PC-3 (cell line): ENCODE data around the gene TRIM62. TPM values are rescaled to one million over a fixed set of nuclear protein-coding genes. Genes with fewer than 3 reads are reported as not detected.
A peak's percentile ranks its signal among the peaks of the same experiment; 100 is the strongest.
"Not testable (repeated sequence)": the region's sequence is repeated elsewhere in the genome, so short reads cannot be mapped to it uniquely, and the experiment has no call there.

ENCODE experiments used
- ATAC-seq: fragments of 200-7000 bp; cut with Tn5 transposase; 2 replicates; pipeline ENCODE4 v1.9.1; 2020; ENCODE audit warnings: mild to moderate bottlenecking, moderate library complexity
- BruUV-seq: library from RNA; stranded (reverse); fragments of 400-500 nt; replicated peaks from 2 replicates; lab custom pipeline; 2021; lab: Mats Ljungman, UMichigan
- CTCF ChIA-PET: fragments of 300-600 bp; sonication (Branson Sonifier 250); formaldehyde crosslinking; loops from one replicate; lab custom pipeline; 2022; ENCODE audit warnings: antibody characterized with exemption; lab: Charles Lee
- POLR2A ChIA-PET: fragments of 300-600 bp; sonication (Branson Sonifier 250); formaldehyde crosslinking; loops from one replicate; lab custom pipeline; 2022; ENCODE audit warnings: antibody characterized with exemption; ENCODE audit not compliant: unreplicated experiment; lab: Charles Lee
- DNase-seq: peaks from one replicate; pipeline ENCODE4 v3.0.0-alpha.2; 2015
- H2AFZ ChIP-seq: fragments of 300-600 bp; sonication (generic); 2 replicates; pipeline ENCODE4 v1.6.0; 2016; ENCODE audit warnings: antibody characterized with exemption, low read length
- H3F3A ChIP-seq: fragments of 300-600 bp; sonication (generic); one replicate; pipeline ENCODE4 v1.6.0; 2017; ENCODE audit warnings: antibody characterized with exemption, low read length, control low read depth, mild to moderate bottlenecking; ENCODE audit not compliant: unreplicated experiment
- H3K27ac ChIP-seq: fragments of 300-600 bp; sonication (generic); 2 replicates; pipeline ENCODE4 v1.5.1; 2016; ENCODE audit warnings: mild to moderate bottlenecking, low read length
- H3K27me3 ChIP-seq: fragments of 300-600 bp; sonication (generic); 2 replicates; pipeline ENCODE4 v1.6.1; 2016; ENCODE audit warnings: low read length, mixed read lengths
- H3K36me3 ChIP-seq: fragments of 300-600 bp; sonication (generic); 2 replicates; pipeline ENCODE4 v1.6.1; 2016; ENCODE audit warnings: low read depth, mixed run types, low read length, mixed read lengths
- H3K4me1 ChIP-seq: fragments of 300-600 bp; sonication (generic); 2 replicates; pipeline ENCODE4 v1.5.1; 2016; ENCODE audit warnings: low read length; ENCODE audit not compliant: insufficient read depth
- H3K4me2 ChIP-seq: fragments of 300-600 bp; sonication (generic); 2 replicates; pipeline ENCODE4 v1.6.0; 2016; ENCODE audit warnings: low read length
- H3K4me3 ChIP-seq: fragments of 300-600 bp; sonication (generic); 2 replicates; pipeline ENCODE4 v1.5.1; 2016; ENCODE audit warnings: mild to moderate bottlenecking, low read length, mixed read lengths
- H3K79me2 ChIP-seq: fragments of 300-600 bp; sonication (generic); 2 replicates; pipeline ENCODE4 v1.6.1; 2017; ENCODE audit warnings: low read length, mixed read lengths
- H3K9ac ChIP-seq: fragments of 300-600 bp; sonication (generic); 2 replicates; pipeline ENCODE4 v1.6.0; 2016; ENCODE audit warnings: mild to moderate bottlenecking, low read length
- H3K9me2 ChIP-seq: fragments of 300-600 bp; sonication (generic); replicated peaks from 2 replicates; pipeline ENCODE4 v1.6.1; 2016; ENCODE audit warnings: mixed run types, low read length, mixed read lengths
- H3K9me3 ChIP-seq: fragments of 300-600 bp; sonication (generic); 2 replicates; pipeline ENCODE4 v1.6.1; 2016; ENCODE audit warnings: low read length, mixed read lengths
- H4K20me1 ChIP-seq: fragments of 300-600 bp; sonication (generic); 2 replicates; pipeline ENCODE4 v1.6.1; 2016; ENCODE audit warnings: low read length, mixed read lengths
- CTCF ChIP-seq: fragments of 300-600 bp; sonication (generic); conservative IDR thresholded peaks from 2 replicates; pipeline ENCODE4 v1.5.1; 2017; ENCODE audit warnings: antibody characterized with exemption, low read depth, mild to moderate bottlenecking, low read length
- EZH2 ChIP-seq: fragments of 300-600 bp; sonication (generic); IDR thresholded peaks from one replicate; pipeline ENCODE4 v1.6.1; 2017; ENCODE audit warnings: antibody characterized with exemption, mild to moderate bottlenecking, low read length; ENCODE audit not compliant: unreplicated experiment
- EZH2phosphoT487 ChIP-seq: fragments of 300-600 bp; sonication (generic); IDR thresholded peaks from 2 replicates; pipeline ENCODE4 v1.6.1; 2018; ENCODE audit warnings: mild to moderate bottlenecking, antibody characterized with exemption, low read length, borderline replicate concordance
- intact Hi-C: fragments of 100-400 bp; cut with micrococcal nuclease; formaldehyde crosslinking; loops from 2 replicates; pipeline ENCODE4 v1.9.0; 2023
- total RNA-seq: library from RNA; depleted of rRNA; stranded (reverse); fragments of >200 nt; gene quantifications from 2 replicates; pipeline ENCODE4 v1.2.3, GENCODE V29; 2014

The TRIM62 gene
- total RNA-seq, 1 experiment from 2014 or later: 3.9 TPM

GRCh38 chr1:33117440-33118085 is 64.3 kb downstream of the TRIM62 start:
- DNase-seq: no peak
- Histone ChIP-seq H3F3A (no peaks in the 10 kb centered on the region), H3K27me3 (no peaks in the 10 kb centered on the region), H3K9me3 (no peaks in the 10 kb centered on the region), H3K9me2 (no peaks in the 10 kb centered on the region), H3K4me2 (no peak overlapping the region), H3K36me3 (no peaks in the 10 kb centered on the region), H3K4me1 (peaks cover 10% of the 10 kb centered on the region; the same call in 1 of the 2 replicates), H3K9ac (no peak overlapping the region), H2AFZ (no peak overlapping the region), H3K4me3 (no peak overlapping the region), H3K27ac (no peak overlapping the region), H3K79me2 (no peaks in the 10 kb centered on the region), H4K20me1 (no peaks in the 10 kb centered on the region)
- ChIA-PET POLR2A (no interaction called here), CTCF (no interaction called here)
- BruUV-seq: no TSS peak
- ATAC-seq: no peak
- TF ChIP-seq EZH2: no peak
- no peak for TF ChIP-seq CTCF
- intact Hi-C loops: no loop called here

GRCh38 chr1:33111965-33112364 is 69.9 kb downstream of the TRIM62 start:
- no peaks in the 10 kb centered on the region for H3K4me1 ChIP-seq
- H3K27me3 ChIP-seq: no peaks in the 10 kb centered on the region
- H3F3A ChIP-seq: no peaks in the 10 kb centered on the region
- no peak overlapping the region for H2AFZ ChIP-seq
- DNase-seq (peak; percentile 54), ATAC-seq (peak; percentile 85)
- CTCF ChIA-PET: interaction anchor here (0.7 kb wide), 1 partner anchor 135 kb away, joined by 6 read pairs; no protein-coding TSS in a partner anchor
- no peaks in the 10 kb centered on the region for H3K79me2 ChIP-seq
- POLR2A ChIA-PET: interaction anchor here (0.7 kb wide), 1 partner anchor 216 kb away, joined by 5 read pairs; no protein-coding TSS in a partner anchor
- TF ChIP-seq CTCF (peak; percentile 80), EZH2 (no peak)
- H3K36me3 ChIP-seq: no peaks in the 10 kb centered on the region
- H3K4me2 ChIP-seq: no peak overlapping the region
- H3K9me2 ChIP-seq: no peaks in the 10 kb centered on the region
- no peak overlapping the region for H3K4me3 ChIP-seq
- no peak overlapping the region for H3K9ac ChIP-seq
- no TSS peak for BruUV-seq
- intact Hi-C loops: loop anchor here (2.0 kb wide), 1 partner anchor 183 kb away; no protein-coding TSS in a partner anchor
- H4K20me1 ChIP-seq: no peaks in the 10 kb centered on the region
- no peak overlapping the region for H3K27ac ChIP-seq
- H3K9me3 ChIP-seq: no peaks in the 10 kb centered on the region

GRCh38 chr1:33110477-33110876 is 71.4 kb downstream of the TRIM62 start:
- Histone ChIP-seq H3K9me2 (no peaks in the 10 kb centered on the region), H3K36me3 (no peaks in the 10 kb centered on the region), H3K79me2 (no peaks in the 10 kb centered on the region), H3F3A (no peaks in the 10 kb centered on the region), H3K4me1 (no peaks in the 10 kb centered on the region), H3K27ac (no peak overlapping the region), H3K4me2 (no peak overlapping the region), H3K4me3 (no peak overlapping the region), H4K20me1 (no peaks in the 10 kb centered on the region), H3K9ac (no peak overlapping the region), H3K9me3 (no peaks in the 10 kb centered on the region), H2AFZ (no peak overlapping the region), H3K27me3 (no peaks in the 10 kb centered on the region)
- DNase-seq (no peak), ATAC-seq (no peak)
- ChIA-PET CTCF (no interaction called here), POLR2A (no interaction called here)
- intact Hi-C loops: no loop called here
- no TSS peak for BruUV-seq
- no peak for TF ChIP-seq EZH2phosphoT487
- TF ChIP-seq EZH2: no peak
- no peak for TF ChIP-seq CTCF

GRCh38 chr1:33100119-33100415 is 81.8 kb downstream of the TRIM62 start:
- H3K79me2 ChIP-seq, H2AFZ ChIP-seq, ATAC-seq, BruUV-seq, intact Hi-C loops, H3K4me3 ChIP-seq, H3K27me3 ChIP-seq, H3K9me3 ChIP-seq, H4K20me1 ChIP-seq, H3K36me3 ChIP-seq, POLR2A ChIA-PET, H3K9ac ChIP-seq, DNase-seq, H3F3A ChIP-seq, H3K9me2 ChIP-seq, CTCF ChIA-PET: not testable (repeated sequence)
- H3K4me2 ChIP-seq: peak overlapping the region; percentile 6; the same call in 1 of the 2 replicates
- peaks cover 22% of the 10 kb centered on the region for H3K4me1 ChIP-seq
- H3K27ac ChIP-seq: peak overlapping the region; percentile 87
